Fibroblast of skin of left biceps (primary cell): ENCODE data around the gene GBE1.
A peak's percentile ranks its signal among the peaks of the same experiment; 100 is the strongest.
"Not testable (repeated sequence)": the region's sequence is repeated elsewhere in the genome, so short reads cannot be mapped to it uniquely, and the experiment has no call there.

Source experiments
- DNase-seq, 2 experiments: peaks; one replicate each; pipeline ENCODE4 v3.0.0-alpha.2; 2013; ENCODE audit warnings: low read depth in 2 of 2

GBE1 gene

DNA sequence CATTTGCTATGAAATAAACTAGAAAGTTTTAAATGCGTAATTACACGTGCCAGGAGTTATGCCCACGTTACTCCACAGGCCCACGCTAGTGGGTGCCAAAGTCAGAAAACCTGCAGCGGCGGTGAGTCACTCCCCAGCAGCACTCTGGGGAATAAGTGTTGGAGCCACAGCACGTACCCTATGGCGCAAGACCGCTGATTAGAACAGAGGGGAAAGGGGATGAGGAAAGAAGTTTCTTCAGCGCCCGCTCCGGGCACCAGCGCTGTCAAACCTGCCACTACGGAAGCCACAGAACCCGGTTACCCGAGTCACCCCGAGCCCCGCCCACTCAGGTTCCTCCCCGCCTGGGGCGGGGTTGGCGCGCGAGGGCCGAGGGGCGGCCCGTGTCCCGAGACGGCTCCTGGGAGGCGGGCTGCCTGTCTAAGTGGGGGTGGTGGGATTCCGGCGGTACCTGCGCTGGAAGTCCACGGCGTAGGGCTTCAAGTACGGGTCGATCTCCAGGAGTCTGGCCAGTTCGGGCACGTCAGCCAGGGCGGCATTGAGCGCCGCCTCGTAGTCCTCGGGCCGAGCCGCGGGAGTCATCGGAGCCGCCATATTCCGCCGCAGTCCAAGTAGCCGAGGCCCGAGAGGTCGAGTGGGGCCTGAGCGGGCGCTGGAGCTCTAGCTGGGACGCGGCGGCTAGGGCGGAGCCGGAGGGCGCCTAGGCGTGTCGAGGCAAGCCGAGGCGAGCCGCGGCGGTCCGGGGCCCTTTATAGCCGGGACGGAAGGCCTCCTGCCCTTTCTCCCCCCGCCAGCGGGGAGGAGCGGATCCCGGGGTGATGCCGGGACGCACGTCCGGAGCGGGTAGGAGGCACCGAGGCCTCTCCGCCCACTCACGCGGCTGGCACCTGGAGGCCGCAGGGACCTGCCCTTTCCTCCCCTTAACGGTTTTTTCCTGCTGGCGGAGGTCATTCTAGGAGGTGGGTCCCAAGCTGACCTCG is at the start of gene GBE1:
Gene GBE1, minus strand, starts transcription at position 722 of the 980 bp plus-strand sequence. Its CDS starts 128 bp downstream, at position 594.
- DNase-seq = peak; percentile 90 to 91

DNA sequence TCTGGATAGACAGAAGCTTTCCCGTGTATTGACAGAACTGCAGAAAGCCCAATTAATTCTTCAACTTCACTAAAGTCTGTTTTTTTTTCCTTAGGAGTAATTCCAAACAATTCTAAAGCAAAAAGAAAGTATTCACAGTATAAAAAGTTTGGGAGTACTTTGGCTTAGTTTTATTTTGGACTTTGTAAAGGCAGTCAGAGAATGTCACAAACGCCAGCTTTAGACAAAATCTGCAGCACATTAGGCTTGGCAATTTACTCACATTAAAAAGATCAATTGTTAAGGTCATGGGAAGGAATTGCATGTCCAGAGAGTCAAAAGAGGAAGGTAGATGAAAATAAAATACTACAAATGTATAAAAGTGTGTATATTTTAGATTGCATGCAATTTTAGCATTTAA is 47.5 kb upstream of the GBE1 start:
- no peak for DNase-seq

DNA sequence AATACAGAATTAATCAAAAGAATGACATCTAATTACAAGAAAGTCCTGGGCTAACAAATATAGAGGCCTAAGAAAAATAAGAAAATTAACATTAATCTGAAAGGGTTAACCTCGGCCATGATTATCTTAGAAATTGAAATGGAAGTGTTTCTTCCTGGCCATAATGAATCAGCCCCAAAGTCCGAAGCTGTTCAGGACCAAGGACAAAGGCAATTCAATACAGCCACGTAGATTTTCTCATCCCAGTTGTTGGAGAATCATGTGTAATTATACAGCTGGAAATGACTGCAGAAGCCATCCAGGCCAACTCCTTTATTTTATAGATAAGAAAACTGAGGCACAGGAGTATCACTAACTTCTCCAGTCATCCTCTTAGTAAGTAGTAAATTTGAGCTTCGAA is 38.0 kb upstream of the GBE1 start:
- DNase-seq = no peak

DNA sequence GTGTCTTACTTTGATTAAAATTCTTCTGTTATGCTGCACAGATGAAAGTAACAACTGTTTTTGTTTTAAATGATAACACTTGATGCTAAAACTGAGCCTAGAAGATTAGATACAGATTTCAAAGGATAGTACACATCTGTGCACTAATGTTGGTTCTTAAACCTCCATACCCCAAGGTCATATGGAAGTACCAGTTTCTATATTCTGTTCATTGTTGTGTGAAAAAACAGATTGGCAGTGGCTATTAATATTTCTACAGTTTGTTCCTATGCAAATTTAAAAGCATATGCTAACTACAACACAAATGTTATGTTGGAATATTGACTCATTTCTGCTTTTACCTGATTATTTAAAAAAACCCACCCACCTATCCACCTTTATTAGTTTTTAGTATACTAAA is 32.0 kb upstream of the GBE1 start:
- DNase-seq = no peak

DNA sequence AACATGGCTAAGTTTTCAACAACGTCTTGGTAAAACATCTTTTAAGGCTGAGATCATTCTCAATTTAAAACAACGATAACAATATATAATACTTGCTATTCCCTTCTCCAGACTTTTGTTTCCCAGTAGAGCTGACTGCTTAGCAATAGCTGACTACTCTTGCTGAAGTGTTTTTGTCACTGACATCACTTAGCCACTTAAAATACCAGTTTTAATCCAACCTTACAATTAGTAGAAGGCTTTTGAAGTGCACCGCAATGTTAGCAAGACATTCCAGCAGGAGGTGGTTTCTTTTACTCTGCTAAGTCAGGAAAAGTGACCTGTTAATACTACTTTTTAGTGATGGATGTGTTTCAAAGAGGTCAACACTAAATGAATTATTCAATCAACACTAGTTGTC is 28.7 kb upstream of the GBE1 start:
- no peak for DNase-seq

DNA sequence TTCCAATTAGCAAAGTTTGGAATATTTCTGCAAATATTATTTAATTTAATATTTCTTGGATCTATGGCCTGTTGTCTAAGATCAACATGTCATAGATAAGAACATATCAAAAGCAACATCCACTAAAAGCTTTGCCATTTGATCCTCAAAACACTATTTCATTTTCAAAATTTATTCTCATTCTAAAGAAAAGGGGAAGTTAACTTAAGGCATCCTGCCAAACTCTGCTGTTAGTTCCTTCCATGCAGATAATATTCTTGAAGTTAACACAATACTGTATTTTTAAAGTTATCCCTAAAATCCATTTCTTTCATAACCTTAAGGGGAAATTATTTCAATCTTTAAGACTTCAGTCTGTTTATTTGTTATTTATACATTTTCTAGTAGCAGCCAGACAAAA is 28.2 kb upstream of the GBE1 start:
- no peak for DNase-seq

DNA sequence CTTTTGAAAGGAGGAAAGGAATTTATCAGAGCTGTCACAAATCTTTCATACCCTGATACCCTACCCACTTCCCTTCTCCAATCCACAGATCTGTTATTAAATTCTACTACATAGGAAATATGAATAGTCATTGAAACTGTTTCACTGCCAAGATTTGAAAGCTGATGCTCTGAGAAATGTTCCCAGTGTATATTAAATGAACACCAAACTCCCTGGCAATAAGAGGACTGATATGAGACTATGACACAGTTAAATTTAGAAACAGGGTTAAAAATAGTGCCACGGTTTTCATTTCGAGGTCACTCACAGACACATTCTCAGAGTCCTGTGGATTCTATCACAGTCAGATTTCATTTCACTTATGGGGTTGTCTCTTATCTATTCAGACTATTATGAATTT is 27.2 kb upstream of the GBE1 start:
- no peak for DNase-seq

DNA sequence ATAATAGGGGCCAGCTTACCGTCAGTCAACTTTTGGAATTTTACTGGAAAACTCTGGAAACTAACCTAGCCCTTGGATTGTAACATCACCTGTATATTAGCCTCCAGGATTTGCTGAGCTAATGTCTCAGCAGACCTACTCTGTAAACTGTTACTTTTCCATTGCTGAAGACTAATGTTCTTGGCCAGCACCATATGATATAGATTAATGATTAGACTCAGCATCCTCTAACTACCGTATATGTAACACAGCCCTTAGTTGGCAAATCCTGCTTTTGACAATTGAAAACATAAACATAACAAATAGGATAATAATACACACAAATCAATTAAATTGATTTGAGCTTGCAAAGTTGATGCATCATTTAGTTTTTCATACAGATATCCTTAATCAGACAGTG is 26.6 kb upstream of the GBE1 start:
- no peak for DNase-seq

DNA sequence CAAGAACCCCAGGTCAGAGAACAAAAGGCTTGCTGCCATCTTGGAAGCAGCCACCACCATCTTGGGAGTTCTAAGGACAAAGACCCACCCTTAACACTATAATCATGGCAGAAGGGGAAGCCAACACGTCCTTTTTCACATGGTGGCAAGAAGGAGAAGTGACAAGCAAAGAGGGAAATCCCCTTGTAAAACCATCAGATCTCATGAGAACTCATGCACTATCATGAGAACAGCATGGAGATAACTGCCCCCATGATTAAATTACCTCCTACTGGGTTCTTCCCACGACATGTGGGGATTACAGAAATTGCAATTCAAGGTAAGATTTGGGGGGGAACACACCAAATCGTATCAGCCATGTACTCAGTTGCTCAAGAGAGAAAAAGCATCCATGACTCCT is 21.1 kb upstream of the GBE1 start:
- no peak for DNase-seq

DNA sequence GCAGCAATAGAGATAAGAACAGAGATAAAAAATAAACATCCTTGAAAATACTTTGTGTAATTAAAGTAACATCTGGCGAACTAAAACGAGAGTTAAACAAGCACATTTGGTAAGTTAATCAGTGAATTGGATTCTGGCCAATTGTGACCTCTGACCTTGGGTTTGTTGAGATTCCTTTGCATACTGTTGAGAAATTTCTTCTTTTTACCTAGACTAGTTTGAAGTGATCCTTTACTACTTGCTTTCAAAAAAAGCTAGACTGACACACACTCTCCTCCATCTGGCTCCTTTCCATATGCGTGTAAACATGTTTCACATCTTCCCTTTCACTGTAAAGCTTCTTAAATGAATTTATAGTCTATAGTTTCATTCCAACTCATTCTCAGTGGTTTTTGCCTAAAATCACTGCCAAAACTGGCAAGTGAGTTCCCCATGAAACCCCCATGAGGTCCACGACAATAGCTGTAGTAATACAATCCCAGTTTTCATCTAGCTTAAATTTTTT is 17.3 kb upstream of the GBE1 start:
- DNase-seq = peak; percentile 50 to 68

DNA sequence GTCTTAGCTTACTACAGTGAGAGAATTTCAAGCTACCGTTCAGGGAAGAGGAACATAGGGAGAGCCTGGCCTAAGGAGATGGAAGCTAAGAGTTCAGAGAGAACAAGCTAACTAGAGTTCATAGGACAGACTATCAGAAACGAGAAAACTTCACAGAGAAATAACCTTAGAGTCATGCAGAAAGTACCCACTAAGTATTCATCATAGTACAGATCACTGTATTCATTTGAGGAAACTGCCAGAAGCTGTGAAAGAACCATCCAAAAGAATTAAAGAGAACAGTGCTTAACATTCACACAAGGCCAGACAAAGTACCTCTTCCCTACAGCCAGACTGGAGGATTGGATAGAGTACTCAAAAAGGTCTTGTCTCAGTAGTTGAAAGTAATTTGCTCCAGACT is 15.2 kb upstream of the GBE1 start:
- DNase-seq = no peak

DNA sequence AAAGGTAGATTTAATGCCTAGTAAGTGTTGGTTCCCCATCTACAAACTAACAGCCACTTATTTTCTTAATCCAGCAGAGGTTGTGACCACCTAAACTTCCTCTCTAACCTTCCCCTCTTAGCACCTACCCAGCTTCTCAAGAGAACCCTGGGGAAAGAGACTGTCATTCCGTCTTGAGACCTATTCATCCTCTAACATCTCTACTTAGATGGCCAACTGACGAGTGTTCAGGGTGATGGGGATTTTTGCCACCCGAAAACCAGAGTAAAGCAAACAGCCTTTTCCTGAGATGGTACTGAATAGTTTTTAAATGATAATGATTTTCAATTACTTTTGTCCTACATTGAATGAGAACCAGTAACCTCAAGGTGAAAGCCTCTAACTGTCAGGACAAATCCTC is 9.3 kb upstream of the GBE1 start:
- DNase-seq = no peak

DNA sequence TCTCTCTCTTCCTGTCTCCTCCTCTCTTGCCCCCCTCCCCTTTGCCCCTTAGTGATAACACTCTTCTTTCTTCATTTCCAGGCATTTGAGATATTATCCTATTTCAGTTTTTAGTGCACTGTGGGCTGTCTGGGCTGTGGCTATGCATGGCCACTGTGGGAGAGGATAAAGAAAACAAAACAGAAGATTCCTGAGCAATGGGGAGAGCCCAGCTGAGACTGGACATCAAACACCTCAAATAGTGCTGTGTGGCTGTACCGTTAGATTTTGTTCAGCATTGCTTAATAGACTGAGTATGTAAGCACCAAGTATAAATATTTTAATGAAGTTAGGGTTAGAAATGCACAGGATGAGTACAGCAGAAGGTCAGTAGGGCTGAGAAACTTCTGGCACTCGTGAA is 7.9 kb upstream of the GBE1 start:
- no peak for DNase-seq

DNA sequence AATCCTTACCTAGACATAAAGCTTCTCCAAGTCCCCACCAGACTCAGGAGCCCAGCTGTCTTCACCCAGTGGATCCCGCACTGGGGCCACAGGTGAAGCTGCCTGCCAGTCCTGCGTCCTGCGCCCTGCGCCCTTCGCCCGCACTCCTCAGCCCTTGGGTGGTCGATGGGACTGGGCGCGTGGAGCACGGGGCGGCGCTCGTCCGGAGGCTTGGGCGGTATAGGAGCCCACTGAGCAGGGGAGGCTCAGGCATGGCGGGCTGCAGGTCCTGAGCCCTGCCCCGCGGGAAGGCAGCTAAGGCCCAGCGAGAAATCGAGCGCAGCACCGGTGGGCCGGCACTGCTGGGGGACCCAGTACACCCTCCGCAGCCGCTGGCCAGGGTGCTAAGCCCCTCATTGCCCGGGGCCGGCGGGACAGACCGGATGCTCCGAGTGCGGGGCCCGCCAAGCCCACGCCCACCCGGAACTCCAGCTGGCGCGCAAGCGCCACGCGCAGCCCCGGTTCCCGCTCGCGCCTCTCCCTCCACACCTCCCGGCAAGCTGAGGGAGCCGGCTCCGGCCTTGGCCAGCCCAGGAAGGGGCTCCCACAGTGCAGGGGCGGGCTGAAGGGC is 5.9 kb upstream of the GBE1 start:
- DNase-seq = not testable (repeated sequence)

DNA sequence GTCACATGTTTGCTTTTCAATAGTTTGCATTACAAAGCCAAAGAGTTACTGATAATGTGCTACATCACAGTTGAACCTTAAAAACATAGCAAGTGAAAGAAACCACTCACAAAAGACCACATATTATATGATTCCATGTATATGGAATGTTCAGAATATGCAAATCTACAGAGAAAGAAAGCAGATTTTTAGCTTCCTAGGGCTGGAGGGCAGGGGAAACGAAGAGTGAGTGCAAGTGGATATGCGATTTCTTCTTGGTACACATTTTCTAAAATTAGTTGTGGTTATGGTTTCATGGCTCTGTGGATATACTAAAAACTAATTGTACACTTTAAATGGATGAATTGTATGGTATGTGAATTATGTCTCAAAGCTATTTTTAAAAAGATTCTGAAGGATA is 4.0 kb upstream of the GBE1 start:
- DNase-seq = no peak

DNA sequence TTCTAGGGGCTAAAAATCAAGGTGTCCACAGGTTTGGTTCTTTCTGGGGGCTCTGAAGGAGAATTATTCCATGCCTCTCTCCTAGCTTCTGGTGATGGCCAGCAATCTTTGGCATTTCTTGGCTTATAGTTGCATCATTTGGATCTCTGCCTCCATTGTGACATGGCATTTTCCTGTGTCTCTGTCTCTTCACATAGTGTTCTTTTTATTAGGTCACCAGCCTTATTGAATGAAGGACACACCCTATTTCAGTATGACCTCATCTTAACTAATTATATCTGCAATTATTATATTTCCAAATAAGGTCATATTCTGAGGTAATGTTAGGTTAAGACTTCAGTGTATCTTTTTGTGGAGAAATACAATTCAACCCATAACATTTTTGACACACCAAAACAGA is 3.2 kb upstream of the GBE1 start:
- no peak for DNase-seq

DNA sequence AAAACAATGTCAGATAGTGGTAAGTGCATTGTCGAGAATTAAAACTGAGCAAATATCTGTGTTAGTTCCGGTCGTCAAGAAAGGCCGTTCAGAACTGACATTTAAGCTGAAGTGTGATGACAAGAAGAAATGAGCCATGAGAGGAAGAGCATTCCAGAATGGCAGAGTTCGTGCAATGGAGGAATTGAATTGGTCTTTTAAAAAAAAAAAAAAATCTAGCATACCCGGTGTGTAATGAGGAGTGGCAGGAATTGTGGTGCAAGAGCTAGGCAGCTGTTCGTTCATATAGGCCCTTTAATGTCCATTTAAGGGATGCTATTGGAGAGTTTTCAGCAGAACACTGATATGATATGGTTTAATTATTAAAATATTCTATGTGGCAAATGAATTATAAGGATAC is 2.6 kb upstream of the GBE1 start:
- no peak for DNase-seq

DNA sequence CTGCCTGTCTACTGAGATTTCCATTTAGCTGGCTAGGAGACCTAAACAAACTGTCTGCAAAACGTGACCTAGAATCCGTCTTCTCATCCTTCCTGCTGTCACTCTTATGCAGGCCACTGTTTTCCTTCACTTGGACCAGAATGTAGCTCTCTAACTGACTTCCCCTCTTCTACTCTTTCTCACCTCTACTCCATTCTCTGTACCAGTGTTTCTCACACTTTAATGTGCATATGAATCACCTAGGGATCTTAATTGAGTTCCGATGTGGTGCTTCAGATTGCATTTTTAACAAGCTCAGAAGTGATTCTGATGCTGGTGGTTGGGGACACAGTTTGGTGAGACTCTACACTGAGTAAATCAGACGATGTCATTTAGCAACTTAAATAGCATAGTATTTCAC is 1.6 kb upstream of the GBE1 start:
- DNase-seq = no peak

DNA sequence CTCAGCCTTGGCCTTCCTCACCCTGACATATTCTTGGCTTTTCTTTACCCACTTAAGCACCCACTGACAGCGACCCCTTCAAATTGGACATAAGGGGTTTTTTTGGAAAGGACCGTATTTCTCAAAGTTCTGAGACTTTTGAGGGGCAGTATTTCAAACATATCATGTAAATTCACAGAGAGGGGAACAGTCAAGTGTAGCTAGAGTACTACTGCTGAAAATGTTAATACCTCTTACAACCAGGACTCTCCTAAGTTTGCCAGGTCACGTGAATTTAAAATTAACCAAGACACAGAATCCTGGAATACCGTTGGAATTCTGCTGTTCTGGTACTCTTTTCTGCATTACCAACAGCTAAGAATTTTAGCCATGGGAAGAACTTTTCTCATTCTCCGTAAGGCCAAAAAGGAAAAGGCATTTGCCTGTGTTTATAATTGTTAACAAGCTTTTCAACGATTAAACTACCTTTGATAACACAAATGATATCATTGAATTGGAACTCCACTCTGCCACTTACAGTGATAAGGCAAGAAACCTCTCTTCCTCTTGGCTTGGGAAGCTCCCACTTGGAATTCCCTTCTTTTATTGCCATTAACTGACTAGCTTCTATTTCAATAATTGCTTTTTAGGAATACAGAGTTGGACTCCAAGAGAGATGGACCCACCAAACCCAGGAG is 597 bp upstream of the GBE1 start:
- DNase-seq = no peak

DNA sequence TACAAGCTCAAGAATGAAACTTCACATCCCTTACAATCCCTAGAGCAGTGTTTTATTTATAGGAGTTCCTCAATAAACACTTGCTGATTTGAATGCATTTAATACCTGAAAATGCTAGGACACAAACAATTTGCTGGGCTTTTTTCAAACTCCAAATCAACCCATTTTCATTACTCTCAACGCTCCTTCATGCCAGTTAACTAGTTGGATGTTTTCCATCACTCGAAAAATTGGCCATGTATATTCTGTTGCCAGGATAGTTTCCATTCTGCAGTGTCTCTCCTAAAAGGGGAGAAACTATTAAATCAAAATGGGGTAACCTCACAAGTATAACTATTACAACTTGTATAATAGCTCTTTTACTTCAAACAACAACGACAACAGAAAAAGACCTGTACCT is 1.2 kb downstream of the GBE1 start:
- no peak for DNase-seq

DNA sequence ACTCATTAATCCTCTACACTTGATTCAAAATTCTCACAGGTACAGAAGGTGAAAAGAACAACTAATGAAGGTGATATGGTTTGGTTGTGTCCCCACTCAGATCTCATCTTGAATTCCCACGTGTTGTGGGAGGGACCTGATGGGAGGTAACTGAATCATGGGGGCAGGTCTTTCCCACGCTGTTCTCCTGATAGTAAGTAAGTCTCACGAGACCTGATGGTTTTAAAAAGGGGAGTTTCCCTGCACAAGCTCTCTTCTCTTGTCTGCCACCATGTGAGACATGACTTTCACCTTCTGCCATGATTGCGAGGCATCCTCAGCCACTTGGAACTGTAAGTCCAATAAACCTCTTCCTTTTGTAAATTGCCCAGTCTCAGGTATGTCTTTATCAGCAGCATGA is 2.7 kb downstream of the GBE1 start:
- not testable (repeated sequence) for DNase-seq

DNA sequence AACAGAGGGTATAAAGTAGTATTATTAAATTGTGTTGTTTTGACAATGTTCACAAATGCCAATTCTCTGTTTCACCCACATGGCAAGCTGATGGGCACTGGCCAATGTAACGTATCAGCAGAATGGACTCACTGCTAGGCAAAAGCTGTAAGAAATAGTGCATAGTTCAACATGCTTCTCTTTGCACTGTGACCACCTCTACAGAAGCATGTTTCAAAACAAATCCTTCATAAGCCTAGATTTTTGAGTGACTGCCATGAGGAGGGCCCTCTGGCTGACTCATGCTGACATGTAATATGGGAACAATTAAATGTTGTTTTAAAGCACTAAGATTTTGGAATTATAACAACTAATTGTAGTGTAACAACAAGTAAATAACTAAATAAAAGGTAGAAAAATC is 3.2 kb downstream of the GBE1 start:
- peak; percentile 63 to 68 for DNase-seq
